ENCODE measurements around the gene SEMA3G. TPM values are rescaled to one million over a fixed set of nuclear protein-coding genes. Genes with fewer than 3 reads are reported as not detected.

The SEMA3G gene
- total and polyA plus RNA-seq, 9 donors = 10.8 to 20.3 (median 15.6) TPM

GRCh38 chr3:52401551-52401950 is 43.4 kb downstream of the SEMA3G start:
- Histone ChIP-seq H3K27ac (ENCODE audit: low read length) (no peak overlapping the region), H3K36me3 (ENCODE audit: control insufficient read depth, insufficient read depth, low read length) (peaks cover 76% of the 10 kb centered on the region), H3K4me3 (ENCODE audit: low read length) (no peak overlapping the region), H3K9me3 (replicated peaks; ENCODE audit: control insufficient read depth, low read depth, low read length) (no peaks in the 10 kb centered on the region), H3K4me1 (ENCODE audit: control insufficient read depth, insufficient read depth, low read length) (peaks cover 8% of the 10 kb centered on the region), H3K27me3 (ENCODE audit: control insufficient read depth, insufficient read depth, low read length) (no peaks in the 10 kb centered on the region)
- no peak for DNase-seq
- 94% methylated on average over 1 of the region's 1 CpG for WGBS (ENCODE audit: insufficient coverage)

- 71% methylated on average over 1 of the region's 1 CpG for WGBS (ENCODE audit: insufficient coverage)
- peaks cover 71% of the 10 kb centered on the region for H3K36me3 ChIP-seq (ENCODE audit: control insufficient read depth, insufficient read depth, low read length)
- H3K27me3 ChIP-seq (ENCODE audit: control insufficient read depth, insufficient read depth, low read length) = no peaks in the 10 kb centered on the region
- DNase-seq = no peak
- H3K4me3 ChIP-seq (ENCODE audit: low read length) = no peak overlapping the region
- peaks cover 8% of the 10 kb centered on the region for H3K4me1 ChIP-seq (ENCODE audit: control insufficient read depth, insufficient read depth, low read length)
- no peaks in the 10 kb centered on the region for H3K9me3 ChIP-seq (replicated peaks; ENCODE audit: control insufficient read depth, low read depth, low read length)
- H3K27ac ChIP-seq (ENCODE audit: low read length) = no peak overlapping the region
These were observed 43.9 kb downstream of the SEMA3G start for GRCh38 chr3:52401021-52401420.

GRCh38 chr3:52400275-52400793 is 44.6 kb downstream of the SEMA3G start:
- Histone ChIP-seq H3K27me3 (ENCODE audit: control insufficient read depth, insufficient read depth, low read length) (no peaks in the 10 kb centered on the region), H3K4me1 (ENCODE audit: control insufficient read depth, insufficient read depth, low read length) (peaks cover 8% of the 10 kb centered on the region), H3K9me3 (replicated peaks; ENCODE audit: control insufficient read depth, low read depth, low read length) (no peaks in the 10 kb centered on the region), H3K36me3 (ENCODE audit: control insufficient read depth, insufficient read depth, low read length) (peaks cover 64% of the 10 kb centered on the region), H3K4me3 (ENCODE audit: low read length) (no peak overlapping the region), H3K27ac (ENCODE audit: low read length) (no peak overlapping the region)
- DNase-seq = no peak
- WGBS (ENCODE audit: insufficient coverage) = 85% methylated on average over 9 of the region's 10 CpGs

GRCh38 chr3:52399593-52399992 is 45.3 kb downstream of the SEMA3G start:
- DNase-seq = no peak
- Histone ChIP-seq H3K4me3 (ENCODE audit: low read length) (no peak overlapping the region), H3K27ac (ENCODE audit: low read length) (no peak overlapping the region), H3K36me3 (ENCODE audit: control insufficient read depth, insufficient read depth, low read length) (peaks cover 57% of the 10 kb centered on the region), H3K9me3 (replicated peaks; ENCODE audit: control insufficient read depth, low read depth, low read length) (no peaks in the 10 kb centered on the region), H3K27me3 (ENCODE audit: control insufficient read depth, insufficient read depth, low read length) (no peaks in the 10 kb centered on the region), H3K4me1 (ENCODE audit: control insufficient read depth, insufficient read depth, low read length) (peaks cover 8% of the 10 kb centered on the region)
- WGBS (ENCODE audit: insufficient coverage) = 87% methylated on average over 6 of the region's 6 CpGs

GRCh38 chr3:52399131-52399530 is 45.8 kb downstream of the SEMA3G start:
- 82% methylated on average over 3 of the region's 4 CpGs for WGBS (ENCODE audit: insufficient coverage)
- Histone ChIP-seq H3K4me1 (ENCODE audit: control insufficient read depth, insufficient read depth, low read length) (peaks cover 4% of the 10 kb centered on the region), H3K9me3 (replicated peaks; ENCODE audit: control insufficient read depth, low read depth, low read length) (no peaks in the 10 kb centered on the region), H3K4me3 (ENCODE audit: low read length) (no peak overlapping the region), H3K27ac (ENCODE audit: low read length) (no peak overlapping the region), H3K36me3 (ENCODE audit: control insufficient read depth, insufficient read depth, low read length) (peaks cover 52% of the 10 kb centered on the region), H3K27me3 (ENCODE audit: control insufficient read depth, insufficient read depth, low read length) (no peaks in the 10 kb centered on the region)
- no peak for DNase-seq

GRCh38 chr3:52398670-52399081 is 46.2 kb downstream of the SEMA3G start:
- Histone ChIP-seq H3K4me1 (ENCODE audit: control insufficient read depth, insufficient read depth, low read length) (peaks cover 3% of the 10 kb centered on the region), H3K27me3 (ENCODE audit: control insufficient read depth, insufficient read depth, low read length) (no peaks in the 10 kb centered on the region), H3K4me3 (ENCODE audit: low read length) (no peak overlapping the region), H3K27ac (ENCODE audit: low read length) (no peak overlapping the region), H3K9me3 (replicated peaks; ENCODE audit: control insufficient read depth, low read depth, low read length) (no peaks in the 10 kb centered on the region), H3K36me3 (ENCODE audit: control insufficient read depth, insufficient read depth, low read length) (peaks cover 48% of the 10 kb centered on the region)
- DNase-seq = no peak
- 89% methylated on average over 5 of the region's 5 CpGs for WGBS (ENCODE audit: insufficient coverage)

GRCh38 chr3:52397676-52398399 is 47.1 kb downstream of the SEMA3G start:
- DNase-seq = no peak
- Histone ChIP-seq H3K9me3 (replicated peaks; ENCODE audit: control insufficient read depth, low read depth, low read length) (no peaks in the 10 kb centered on the region), H3K4me3 (ENCODE audit: low read length) (no peak overlapping the region), H3K36me3 (ENCODE audit: control insufficient read depth, insufficient read depth, low read length) (peaks cover 42% of the 10 kb centered on the region), H3K4me1 (ENCODE audit: control insufficient read depth, insufficient read depth, low read length) (no peaks in the 10 kb centered on the region), H3K27ac (ENCODE audit: low read length) (no peak overlapping the region), H3K27me3 (ENCODE audit: control insufficient read depth, insufficient read depth, low read length) (no peaks in the 10 kb centered on the region)
- WGBS (ENCODE audit: insufficient coverage) = 83% methylated on average over 3 of the region's 13 CpGs

GRCh38 chr3:52396907-52397591 is 47.9 kb downstream of the SEMA3G start:
- Histone ChIP-seq H3K4me1 (ENCODE audit: control insufficient read depth, insufficient read depth, low read length) (no peaks in the 10 kb centered on the region), H3K27ac (ENCODE audit: low read length) (no peak overlapping the region), H3K27me3 (ENCODE audit: control insufficient read depth, insufficient read depth, low read length) (no peaks in the 10 kb centered on the region), H3K9me3 (replicated peaks; ENCODE audit: control insufficient read depth, low read depth, low read length) (no peaks in the 10 kb centered on the region), H3K36me3 (ENCODE audit: control insufficient read depth, insufficient read depth, low read length) (peaks cover 35% of the 10 kb centered on the region), H3K4me3 (ENCODE audit: low read length) (no peak overlapping the region)
- no peak for DNase-seq
- WGBS (ENCODE audit: insufficient coverage) = 94% methylated on average over 3 of the region's 10 CpGs

- no peak for DNase-seq
- no peaks in the 10 kb centered on the region for H3K9me3 ChIP-seq (replicated peaks; ENCODE audit: control insufficient read depth, low read depth, low read length)
- H3K4me1 ChIP-seq (ENCODE audit: control insufficient read depth, insufficient read depth, low read length) = no peaks in the 10 kb centered on the region
- WGBS (ENCODE audit: insufficient coverage) = 91% methylated on average over 23 of the region's 25 CpGs
- H3K27me3 ChIP-seq (ENCODE audit: control insufficient read depth, insufficient read depth, low read length) = no peaks in the 10 kb centered on the region
- no peak overlapping the region for H3K27ac ChIP-seq (ENCODE audit: low read length)
- H3K36me3 ChIP-seq (ENCODE audit: control insufficient read depth, insufficient read depth, low read length) = peaks cover 27% of the 10 kb centered on the region
- no peak overlapping the region for H3K4me3 ChIP-seq (ENCODE audit: low read length)
These were observed 48.6 kb downstream of the SEMA3G start for GRCh38 chr3:52396011-52396906.

GRCh38 chr3:52395503-52395865 is 49.4 kb downstream of the SEMA3G start:
- H3K27me3 ChIP-seq (ENCODE audit: control insufficient read depth, insufficient read depth, low read length) = no peaks in the 10 kb centered on the region
- DNase-seq = no peak
- no peak overlapping the region for H3K27ac ChIP-seq (ENCODE audit: low read length)
- WGBS (ENCODE audit: insufficient coverage) = 82% methylated on average over 8 of the region's 8 CpGs
- H3K9me3 ChIP-seq (replicated peaks; ENCODE audit: control insufficient read depth, low read depth, low read length) = no peaks in the 10 kb centered on the region
- peaks cover 21% of the 10 kb centered on the region for H3K36me3 ChIP-seq (ENCODE audit: control insufficient read depth, insufficient read depth, low read length)
- no peak overlapping the region for H3K4me3 ChIP-seq (ENCODE audit: low read length)
- no peaks in the 10 kb centered on the region for H3K4me1 ChIP-seq (ENCODE audit: control insufficient read depth, insufficient read depth, low read length)

Data from muscle of leg (tissue), 11 donors.